ENCODE data around the gene ALOX15. TPM values are rescaled to one million over a fixed set of nuclear protein-coding genes. Genes with fewer than 3 reads are reported as not detected.

Gene ALOX15
- polyA plus RNA-seq, 1 donor from 2014 or later = 0.12 TPM

- no peak overlapping the region for H2AFZ ChIP-seq (ENCODE audit: low read depth, low read length)
- no peak for TF ChIP-seq REST (IDR thresholded peaks at IDR 0.05; ENCODE audit: borderline replicate concordance)
- TF ChIP-seq MXI1 (conservative IDR thresholded peaks at IDR 0.05; ENCODE audit: poor library complexity, severe bottlenecking) = no peak
- TF ChIP-seq RAD21 (conservative IDR thresholded peaks at IDR 0.05) = no peak
- no peak for TF ChIP-seq EZH2 (IDR thresholded peaks at IDR 0.05; ENCODE audit: borderline replicate concordance, insufficient read depth, low read length, poor library complexity, severe bottlenecking)
- TF ChIP-seq TAF1 (IDR thresholded peaks at IDR 0.05; ENCODE audit: low read depth) = no peak
- TF ChIP-seq EP300 (conservative IDR thresholded peaks at IDR 0.05; ENCODE audit: poor library complexity, severe bottlenecking) = no peak
- no peak for TF ChIP-seq CTCF (IDR thresholded peaks at IDR 0.05; ENCODE audit: poor library complexity, severe bottlenecking)
- no peak for TF ChIP-seq SMC3 (conservative IDR thresholded peaks at IDR 0.05; ENCODE audit: poor library complexity)
- TF ChIP-seq POLR2AphosphoS5 (IDR thresholded peaks at IDR 0.05) = no peak
- no peaks in the 10 kb centered on the region for H3K9me3 ChIP-seq (ENCODE audit: low read length)
- H3K9ac ChIP-seq (ENCODE audit: low read length) = no peak overlapping the region
- no peak overlapping the region for H3K4me2 ChIP-seq (ENCODE audit: low read length)
- H3K27me3 ChIP-seq (ENCODE audit: insufficient read depth, low read depth, low read length) = no peaks in the 10 kb centered on the region
- no peaks in the 10 kb centered on the region for H3K36me3 ChIP-seq (ENCODE audit: insufficient read depth, low read length)
- H3K9me2 ChIP-seq (ENCODE audit: insufficient read depth, low read length) = no peaks in the 10 kb centered on the region
- no peak overlapping the region for H3K27ac ChIP-seq (ENCODE audit: low read length)
- no peaks in the 10 kb centered on the region for H3K79me2 ChIP-seq (replicated peaks; ENCODE audit: insufficient read depth, low read length)
- H4K20me1 ChIP-seq (ENCODE audit: insufficient read depth) = no peaks in the 10 kb centered on the region
- no peaks in the 10 kb centered on the region for H3F3A ChIP-seq (ENCODE audit: insufficient read depth, low read length, poor library complexity, severe bottlenecking)
- no peak overlapping the region for H3K4me3 ChIP-seq (ENCODE audit: low read length)
These were observed 31.3 kb downstream of the ALOX15 start for GRCh38 chr17:4610162-4610561.

- Histone ChIP-seq H3K36me3 (ENCODE audit: insufficient read depth, low read length) (no peaks in the 10 kb centered on the region), H3K9ac (ENCODE audit: low read length) (no peak overlapping the region), H3K9me3 (ENCODE audit: low read length) (no peaks in the 10 kb centered on the region), H3F3A (ENCODE audit: insufficient read depth, low read length, poor library complexity, severe bottlenecking) (no peaks in the 10 kb centered on the region), H3K79me2 (replicated peaks; ENCODE audit: insufficient read depth, low read length) (no peaks in the 10 kb centered on the region), H3K9me2 (ENCODE audit: insufficient read depth, low read length) (no peaks in the 10 kb centered on the region), H3K4me2 (ENCODE audit: low read length) (no peak overlapping the region), H3K4me3 (ENCODE audit: low read length) (no peak overlapping the region), H3K27ac (ENCODE audit: low read length) (no peak overlapping the region), H4K20me1 (ENCODE audit: insufficient read depth) (no peaks in the 10 kb centered on the region), H3K27me3 (ENCODE audit: insufficient read depth, low read depth, low read length) (no peaks in the 10 kb centered on the region), H2AFZ (ENCODE audit: low read depth, low read length) (no peak overlapping the region)
- TF ChIP-seq POLR2AphosphoS5 (IDR thresholded peaks at IDR 0.05) = no peak
- TF ChIP-seq MXI1 (conservative IDR thresholded peaks at IDR 0.05; ENCODE audit: poor library complexity, severe bottlenecking) = no peak
- TF ChIP-seq EP300 (conservative IDR thresholded peaks at IDR 0.05; ENCODE audit: poor library complexity, severe bottlenecking) = no peak
- no peak for TF ChIP-seq SMC3 (conservative IDR thresholded peaks at IDR 0.05; ENCODE audit: poor library complexity)
- TF ChIP-seq RAD21 (conservative IDR thresholded peaks at IDR 0.05) = no peak
These were observed 31.7 kb downstream of the ALOX15 start for GRCh38 chr17:4609761-4610160.

Data from neural cell (in vitro differentiated cells).